Measurements from ENCODE around the gene DACH1. TPM values are rescaled to one million over a fixed set of nuclear protein-coding genes. Genes with fewer than 3 reads are reported as not detected.
A peak's percentile ranks its signal among the peaks of the same experiment; 100 is the strongest.

The DACH1 gene
- total and polyA plus RNA-seq, 2 donors from 2014 or later = 5.3 to 10.4 TPM

DNA sequence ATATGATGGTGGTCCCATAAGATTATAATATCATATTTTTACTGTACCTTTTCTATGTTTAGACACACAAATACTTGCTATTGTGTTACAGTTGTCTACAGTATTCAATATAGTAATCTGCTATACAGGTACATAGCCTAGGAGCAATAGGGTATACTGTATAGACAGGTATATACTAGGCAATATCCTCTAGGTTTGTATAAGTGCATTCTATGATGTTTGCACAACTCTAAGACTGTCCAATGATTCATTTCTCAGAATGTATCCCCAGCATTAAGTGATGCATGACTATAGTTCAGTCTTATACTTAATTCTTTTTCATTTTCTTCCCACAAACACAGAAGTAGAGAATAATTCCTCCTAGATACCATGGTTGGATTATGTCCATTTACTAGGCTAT lies 383.3 kb downstream of the DACH1 start:
- Histone ChIP-seq H3K36me3 (ENCODE audit: control insufficient read depth in 2 of 3, insufficient read depth in 3 of 3, low read length in 3 of 3) (peaks cover 0 to 5% (median 0%) of the 10 kb centered on the region in 3 donors), H3K27ac (ENCODE audit: low read depth in 2 of 2, low read length in 2 of 2) (no peak overlapping the region), H3K4me1 (ENCODE audit: control insufficient read depth in 2 of 3, insufficient read depth in 2 of 3, low read depth in 1 of 3, low read length in 3 of 3) (no peaks in the 10 kb centered on the region), H3K4me3 (ENCODE audit: low read length in 3 of 3) (no peak overlapping the region), H3K9ac (ENCODE audit: low read length in 3 of 3) (no peak overlapping the region), H3K9me3 (ENCODE audit: control insufficient read depth in 2 of 3, insufficient read depth in 1 of 3, low read length in 3 of 3) (no peaks in the 10 kb centered on the region), H3K27me3 (ENCODE audit: control insufficient read depth, insufficient read depth, low read length) (no peaks in the 10 kb centered on the region)
- TF ChIP-seq CTCF (IDR thresholded peaks at IDR 0.05; ENCODE audit: borderline replicate concordance, extremely low read depth, insufficient read depth) = no peak
- no peak for FAIRE-seq
- no peak for DNase-seq
- intact Hi-C loops (cut with DNase I) = no loop called here

- TF ChIP-seq CTCF (IDR thresholded peaks at IDR 0.05; ENCODE audit: borderline replicate concordance, extremely low read depth, insufficient read depth) = no peak
- Histone ChIP-seq H3K36me3 (ENCODE audit: control insufficient read depth in 2 of 3, insufficient read depth in 3 of 3, low read length in 3 of 3) (peaks cover 0 to 8% (median 0%) of the 10 kb centered on the region in 3 donors), H3K27me3 (ENCODE audit: control insufficient read depth, insufficient read depth, low read length) (no peaks in the 10 kb centered on the region), H3K4me1 (ENCODE audit: control insufficient read depth in 2 of 3, insufficient read depth in 2 of 3, low read depth in 1 of 3, low read length in 3 of 3) (no peaks in the 10 kb centered on the region), H3K9ac (ENCODE audit: low read length in 3 of 3) (no peak overlapping the region), H3K4me3 (ENCODE audit: low read length in 3 of 3) (no peak overlapping the region), H3K27ac (ENCODE audit: low read depth in 2 of 2, low read length in 2 of 2) (no peak overlapping the region), H3K9me3 (ENCODE audit: control insufficient read depth in 2 of 3, insufficient read depth in 1 of 3, low read length in 3 of 3) (no peaks in the 10 kb centered on the region)
- FAIRE-seq = no peak
- DNase-seq = no peak
- intact Hi-C loops (cut with DNase I) = no loop called here
Measured at GRCh38 chr13:71481501-71481900, 385.5 kb downstream of the DACH1 start.

DNA sequence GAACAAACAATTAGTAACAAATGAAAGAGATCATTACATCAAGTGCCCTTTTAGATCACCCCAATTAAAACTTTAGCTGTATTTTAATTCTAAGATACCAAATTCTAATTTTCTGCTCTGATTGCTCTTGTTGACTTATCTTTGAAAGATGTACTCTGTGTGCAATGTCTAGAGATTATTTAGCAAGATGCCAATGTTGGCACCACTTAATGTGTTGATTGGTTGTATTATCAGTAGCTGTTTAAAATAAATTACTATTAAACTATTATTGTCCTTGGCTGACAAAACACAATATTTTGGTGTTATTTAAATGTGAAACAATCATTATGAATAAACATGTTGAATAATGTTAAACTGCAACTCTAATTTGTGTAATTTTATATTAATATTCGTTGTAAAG lies 386.0 kb downstream of the DACH1 start:
- FAIRE-seq = peak; percentile 57
- Histone ChIP-seq H3K9me3 (ENCODE audit: control insufficient read depth in 2 of 3, insufficient read depth in 1 of 3, low read length in 3 of 3) (no peaks in the 10 kb centered on the region), H3K9ac (ENCODE audit: low read length in 3 of 3) (no peak overlapping the region), H3K4me1 (ENCODE audit: control insufficient read depth in 2 of 3, insufficient read depth in 2 of 3, low read depth in 1 of 3, low read length in 3 of 3) (no peaks in the 10 kb centered on the region), H3K27ac (ENCODE audit: low read depth in 2 of 2, low read length in 2 of 2) (no peak overlapping the region), H3K27me3 (ENCODE audit: control insufficient read depth, insufficient read depth, low read length) (no peaks in the 10 kb centered on the region), H3K36me3 (ENCODE audit: control insufficient read depth in 2 of 3, insufficient read depth in 3 of 3, low read length in 3 of 3) (peaks cover 0 to 8% (median 0%) of the 10 kb centered on the region in 3 donors), H3K4me3 (ENCODE audit: low read length in 3 of 3) (no peak overlapping the region)
- TF ChIP-seq CTCF (IDR thresholded peaks at IDR 0.05; ENCODE audit: borderline replicate concordance, extremely low read depth, insufficient read depth) = no peak
- no peak for DNase-seq
- intact Hi-C loops (cut with DNase I) = no loop called here

GRCh38 chr13:71477735-71478134 lies 389.3 kb downstream of the DACH1 start:
- FAIRE-seq (no peak), DNase-seq (no peak)
- TF ChIP-seq CTCF (IDR thresholded peaks at IDR 0.05; ENCODE audit: borderline replicate concordance, extremely low read depth, insufficient read depth) = peak; percentile 8
- no peak overlapping the region for H3K27ac ChIP-seq (ENCODE audit: low read depth in 2 of 2, low read length in 2 of 2)
- H3K9me3 ChIP-seq (ENCODE audit: control insufficient read depth in 2 of 3, insufficient read depth in 1 of 3, low read length in 3 of 3) = no peaks in the 10 kb centered on the region
- H3K27me3 ChIP-seq (ENCODE audit: control insufficient read depth, insufficient read depth, low read length) = no peaks in the 10 kb centered on the region
- intact Hi-C loops (cut with DNase I) = no loop called here
- H3K9ac ChIP-seq (ENCODE audit: low read length in 3 of 3) = no peak overlapping the region
- H3K36me3 ChIP-seq (ENCODE audit: control insufficient read depth in 2 of 3, insufficient read depth in 3 of 3, low read length in 3 of 3) = peaks cover 0 to 3% (median 0%) of the 10 kb centered on the region in 3 donors
- no peaks in the 10 kb centered on the region for H3K4me1 ChIP-seq (ENCODE audit: control insufficient read depth in 2 of 3, insufficient read depth in 2 of 3, low read depth in 1 of 3, low read length in 3 of 3)
- no peak overlapping the region for H3K4me3 ChIP-seq (ENCODE audit: low read length in 3 of 3)
